Lower lobe of right lung (tissue), 2 donors: ENCODE measurements around the gene PNMA1. TPM values are rescaled to one million over a fixed set of nuclear protein-coding genes. Genes with fewer than 3 reads are reported as not detected.

Experiments
- ATAC-seq, 2 donors: fragments of 200-7000 bp; cut with Tn5 transposase; one replicate each; pipeline ENCODE4 v1.9.1; 2020 to 2022; ENCODE audit warnings: mild to moderate bottlenecking in 2 of 2, moderate library complexity in 2 of 2
- DNase-seq: peaks from one replicate; pipeline ENCODE4 v3.0.0-alpha.2; 2020
- H3K27ac ChIP-seq: fragments of 200-600 bp; one replicate; pipeline ENCODE4 v1.8.0; 2022
- H3K27me3 ChIP-seq: fragments of 200-600 bp; one replicate; pipeline ENCODE4 v1.8.0; 2022; ENCODE audit warnings: low read depth
- H3K36me3 ChIP-seq: fragments of 200-600 bp; one replicate; pipeline ENCODE4 v1.8.0; 2022; ENCODE audit warnings: mild to moderate bottlenecking
- H3K4me1 ChIP-seq: fragments of 200-600 bp; one replicate; pipeline ENCODE4 v1.8.0; 2022
- H3K4me3 ChIP-seq: fragments of 200-600 bp; one replicate; pipeline ENCODE4 v1.8.0; 2022; ENCODE audit warnings: mild to moderate bottlenecking
- H3K9me3 ChIP-seq: fragments of 200-600 bp; one replicate; pipeline ENCODE4 v1.8.0; 2022
- intact Hi-C: fragments of 100-400 bp; cut with DNase I; formaldehyde crosslinking; loops from one replicate; pipeline ENCODE4 v1.11.0; 2022
- total RNA-seq: library from RNA; stranded (reverse); fragmentation: NEBNext Ultra II Directional; extraction: Animal tissue kit (Norgen Biotek cat#: 25700); gene quantifications from one replicate; pipeline ENCODE4 v1.2.1, GENCODE V29; 2021
- TF ChIP-seq, protein P1 (sequence below): fragments of 200-600 bp; IDR thresholded peaks from one replicate; pipeline ENCODE4 v1.8.0; 2022; ENCODE audit warnings: antibody characterized with exemption, mild to moderate bottlenecking
- donor health status: DM: no; HTN: yes; CAD: no; lungs with severe emphysema.

The PNMA1 gene
- total RNA-seq, 1 donor from 2014 or later, result 24.4 TPM

DNA sequence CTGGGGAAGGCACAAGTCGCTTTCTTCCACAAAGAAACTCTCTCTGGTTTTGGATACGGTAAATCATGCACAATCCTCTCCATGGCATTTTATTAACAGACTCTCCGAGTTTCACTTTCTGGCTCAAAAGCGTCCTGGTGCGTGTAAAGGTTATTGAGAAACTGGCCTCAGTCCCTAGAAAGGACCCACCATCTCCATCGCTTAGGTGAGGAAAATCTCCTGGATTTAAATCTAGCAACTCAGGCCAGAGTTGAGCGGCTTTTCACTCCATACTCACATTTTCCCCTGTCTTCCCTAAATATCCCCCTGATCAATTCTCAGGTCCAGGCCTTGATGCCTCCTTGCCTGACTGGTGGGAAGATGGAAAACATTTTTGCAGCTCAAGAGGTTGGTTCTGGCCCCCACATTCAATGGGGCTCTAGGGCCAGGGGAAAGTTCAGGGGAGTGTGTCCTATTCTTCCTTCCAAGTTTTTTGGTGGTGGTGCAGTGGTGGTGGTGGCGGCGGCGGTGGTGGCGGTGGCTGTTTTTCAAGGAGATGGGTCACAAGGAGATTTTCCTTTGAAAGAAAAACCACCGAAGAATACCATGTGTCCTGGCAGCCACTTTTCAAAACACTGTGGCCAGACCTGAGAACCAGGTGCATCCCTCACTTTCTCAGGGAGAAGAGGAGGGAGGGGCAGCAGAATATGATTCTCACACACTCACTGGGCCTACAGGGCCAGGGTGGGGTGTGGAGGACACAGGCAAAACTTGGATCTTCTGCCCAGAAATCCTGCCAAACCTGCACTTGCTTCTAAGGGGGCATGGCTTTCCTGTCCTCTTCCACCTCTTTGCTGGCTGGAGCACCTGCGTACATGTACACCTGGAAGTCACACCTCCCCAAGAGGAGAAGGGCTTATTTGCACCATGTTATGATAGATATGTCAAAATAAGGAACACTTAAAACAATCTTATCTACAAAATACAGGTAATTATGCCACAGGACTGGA, 46.7 kb upstream of the PNMA1 start:
- peak overlapping the region; percentile 100 for H3K27ac ChIP-seq
- H3K4me1 ChIP-seq, result peaks cover 88% of the 10 kb centered on the region
- peak overlapping the region; percentile 83 for H3K4me3 ChIP-seq
- intact Hi-C loops, result no loop called here
- H3K9me3 ChIP-seq, result no peaks in the 10 kb centered on the region
- no peaks in the 10 kb centered on the region for H3K36me3 ChIP-seq
- DNase-seq, result no peak
- ATAC-seq, result peak in 1 of 2 donors; percentile 10
- no peaks in the 10 kb centered on the region for H3K27me3 ChIP-seq
- TF ChIP-seq, protein P1, sequence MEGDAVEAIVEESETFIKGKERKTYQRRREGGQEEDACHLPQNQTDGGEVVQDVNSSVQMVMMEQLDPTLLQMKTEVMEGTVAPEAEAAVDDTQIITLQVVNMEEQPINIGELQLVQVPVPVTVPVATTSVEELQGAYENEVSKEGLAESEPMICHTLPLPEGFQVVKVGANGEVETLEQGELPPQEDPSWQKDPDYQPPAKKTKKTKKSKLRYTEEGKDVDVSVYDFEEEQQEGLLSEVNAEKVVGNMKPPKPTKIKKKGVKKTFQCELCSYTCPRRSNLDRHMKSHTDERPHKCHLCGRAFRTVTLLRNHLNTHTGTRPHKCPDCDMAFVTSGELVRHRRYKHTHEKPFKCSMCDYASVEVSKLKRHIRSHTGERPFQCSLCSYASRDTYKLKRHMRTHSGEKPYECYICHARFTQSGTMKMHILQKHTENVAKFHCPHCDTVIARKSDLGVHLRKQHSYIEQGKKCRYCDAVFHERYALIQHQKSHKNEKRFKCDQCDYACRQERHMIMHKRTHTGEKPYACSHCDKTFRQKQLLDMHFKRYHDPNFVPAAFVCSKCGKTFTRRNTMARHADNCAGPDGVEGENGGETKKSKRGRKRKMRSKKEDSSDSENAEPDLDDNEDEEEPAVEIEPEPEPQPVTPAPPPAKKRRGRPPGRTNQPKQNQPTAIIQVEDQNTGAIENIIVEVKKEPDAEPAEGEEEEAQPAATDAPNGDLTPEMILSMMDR, result no peak

DNA sequence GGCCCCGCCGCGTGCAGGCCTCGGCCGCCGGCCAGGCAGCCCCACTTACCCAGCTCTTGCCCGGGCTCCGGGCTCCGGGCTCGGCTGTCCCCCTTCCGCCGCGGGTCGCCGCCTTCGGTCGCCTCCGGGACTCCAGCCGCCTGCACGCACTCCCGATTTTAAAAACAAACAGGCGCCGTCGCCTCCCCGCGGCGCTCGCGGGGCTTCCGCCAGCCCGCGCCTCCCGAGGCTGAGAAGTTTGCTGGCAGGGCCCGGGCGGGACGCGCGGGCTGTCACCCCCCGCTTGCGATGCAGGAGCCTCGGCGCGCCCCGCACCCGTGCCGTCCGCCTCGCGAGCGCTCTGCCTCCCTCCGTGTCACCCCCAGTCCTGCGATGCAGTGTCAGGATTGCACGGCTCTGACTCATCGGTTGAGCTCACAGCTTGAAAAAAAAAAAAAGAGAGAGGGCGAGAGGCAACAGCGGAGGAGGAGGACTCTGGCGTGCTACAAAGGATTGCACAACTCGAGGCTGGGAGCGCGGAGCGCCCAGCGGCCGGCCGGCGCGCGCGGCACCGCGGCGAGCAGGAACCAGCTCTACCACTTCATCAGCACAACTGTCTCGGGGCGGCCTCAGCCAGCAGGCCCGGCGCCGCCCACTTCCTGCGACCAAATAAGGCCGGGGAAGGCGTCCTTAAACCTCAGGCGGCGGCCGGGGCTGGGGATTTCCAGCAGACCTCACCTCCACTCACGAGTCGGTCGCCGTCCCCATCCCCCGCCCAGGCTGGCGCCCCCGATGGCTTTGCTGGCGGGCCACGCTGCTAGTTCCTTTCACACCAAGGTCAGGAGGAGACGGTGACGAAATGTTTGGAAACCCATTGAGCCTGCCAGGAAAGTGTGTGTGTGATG, 45.8 kb upstream of the PNMA1 start:
- intact Hi-C loops, result no loop called here
- no peaks in the 10 kb centered on the region for H3K27me3 ChIP-seq
- TF ChIP-seq, protein P1, result peak; percentile 12
- DNase-seq, result peak; percentile 98
- peak; percentile 91 to 93 for ATAC-seq
- H3K9me3 ChIP-seq, result no peaks in the 10 kb centered on the region
- H3K27ac ChIP-seq, result peak overlapping the region; percentile 100
- H3K4me3 ChIP-seq, result peak overlapping the region; percentile 83
- peaks cover 88% of the 10 kb centered on the region for H3K4me1 ChIP-seq
- no peaks in the 10 kb centered on the region for H3K36me3 ChIP-seq

DNA sequence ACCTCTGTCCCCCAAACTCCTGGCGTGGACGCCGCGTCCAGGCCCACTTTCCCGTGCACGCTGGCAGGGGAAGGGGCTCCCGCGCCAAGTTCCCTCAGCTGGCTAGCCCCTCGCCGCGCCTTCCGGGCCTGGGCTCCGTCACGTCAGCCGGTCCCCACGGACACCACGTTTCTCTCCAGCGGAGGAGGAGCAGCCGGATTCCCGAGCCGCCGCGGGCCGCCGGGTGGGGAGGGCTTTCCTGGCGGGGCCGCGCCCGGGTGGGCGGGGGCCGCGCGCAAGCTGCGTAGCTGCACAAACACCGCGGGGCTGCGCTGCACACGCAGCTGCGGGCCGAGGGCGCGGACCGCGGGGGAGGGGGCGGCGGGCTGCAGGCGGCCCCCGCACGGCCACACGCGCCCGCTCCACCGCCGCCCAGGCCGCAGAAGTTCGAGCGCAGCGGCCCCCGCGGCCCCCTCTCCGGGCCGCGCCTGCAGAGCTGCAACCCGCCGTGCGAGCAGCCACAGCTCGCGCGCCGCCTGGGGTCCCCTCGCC, 45.1 kb upstream of the PNMA1 start:
- DNase-seq (peak; percentile 79), ATAC-seq (peak in 1 of 2 donors; percentile 33)
- peaks cover 88% of the 10 kb centered on the region for H3K4me1 ChIP-seq
- H3K4me3 ChIP-seq, result peak overlapping the region; percentile 83
- TF ChIP-seq, protein P1, result no peak
- intact Hi-C loops, result no loop called here
- peak overlapping the region; percentile 100 for H3K27ac ChIP-seq
- H3K9me3 ChIP-seq, result no peaks in the 10 kb centered on the region
- no peaks in the 10 kb centered on the region for H3K27me3 ChIP-seq
- no peaks in the 10 kb centered on the region for H3K36me3 ChIP-seq

DNA sequence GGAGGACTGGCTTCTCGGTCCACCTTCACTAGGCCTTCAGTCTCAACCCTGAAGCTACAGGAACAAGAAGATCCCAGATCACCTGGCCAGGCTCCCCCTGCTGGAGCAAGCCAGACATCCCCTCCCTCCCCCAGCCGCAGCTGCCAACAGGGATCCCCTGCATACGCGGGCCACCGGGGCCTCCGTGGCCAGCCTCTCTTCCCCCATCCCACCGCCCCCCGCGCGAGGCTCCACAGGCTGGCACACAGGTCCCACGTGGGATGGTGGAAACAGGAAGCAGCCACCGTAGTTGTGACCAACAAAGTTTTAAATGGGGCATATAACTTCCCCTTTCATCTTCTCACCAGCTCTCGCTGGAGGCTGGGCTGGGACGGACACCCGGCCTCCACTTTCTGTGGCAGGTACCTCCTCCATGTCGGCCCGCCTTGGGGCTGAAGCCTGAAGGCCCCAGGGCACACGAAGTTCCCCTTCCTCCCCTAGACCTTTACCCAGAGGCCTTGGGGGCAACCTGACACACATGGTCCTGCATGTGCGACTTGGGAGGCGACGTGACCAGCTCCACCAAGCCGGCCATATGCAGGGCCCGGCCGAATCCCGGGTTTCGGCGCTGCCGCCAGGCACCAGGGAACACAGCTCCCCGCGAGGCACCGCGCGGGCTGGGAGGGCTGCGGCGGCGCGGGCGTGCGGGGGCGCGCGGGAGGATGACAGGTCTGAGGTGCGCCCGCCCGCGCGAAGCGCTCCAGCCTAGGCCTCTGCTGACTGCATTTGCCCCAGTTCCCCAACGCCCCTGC, 44.4 kb upstream of the PNMA1 start:
- no peaks in the 10 kb centered on the region for H3K27me3 ChIP-seq
- H3K27ac ChIP-seq, result peak overlapping the region; percentile 100
- DNase-seq (peak; percentile 86), ATAC-seq (peak; percentile 2 to 10)
- TF ChIP-seq, protein P1, result peak; percentile 56
- peaks cover 88% of the 10 kb centered on the region for H3K4me1 ChIP-seq
- intact Hi-C loops, result no loop called here
- no peaks in the 10 kb centered on the region for H3K36me3 ChIP-seq
- H3K4me3 ChIP-seq, result peak overlapping the region; percentile 83
- no peaks in the 10 kb centered on the region for H3K9me3 ChIP-seq
